ENCODE data around the gene LINS1.
"Not testable (repeated sequence)": the region's sequence is repeated elsewhere in the genome, so short reads cannot be mapped to it uniquely, and the experiment has no call there.

Gene LINS1

GRCh38 chr15:100595964-100596363, 6.0 kb downstream of the LINS1 start:
- TF ChIP-seq CTCF (IDR thresholded peaks at IDR 0.05; ENCODE audit: low read depth, low read length, missing control alignments) = no peak
- no peak overlapping the region for H3K4me3 ChIP-seq (replicated peaks; ENCODE audit: low read depth, low read length)
- no peak for DNase-seq (ENCODE audit: extremely low read depth, low read depth)

- no peak overlapping the region for H3K4me3 ChIP-seq (replicated peaks; ENCODE audit: low read depth, low read length)
- no peak for TF ChIP-seq CTCF (IDR thresholded peaks at IDR 0.05; ENCODE audit: low read depth, low read length, missing control alignments)
- no peak for DNase-seq (ENCODE audit: extremely low read depth, low read depth)
Observed at GRCh38 chr15:100593431-100593830, 8.6 kb downstream of the LINS1 start.

GRCh38 chr15:100592898-100593297, 9.1 kb downstream of the LINS1 start:
- DNase-seq (ENCODE audit: extremely low read depth, low read depth) = no peak
- TF ChIP-seq CTCF (IDR thresholded peaks at IDR 0.05; ENCODE audit: low read depth, low read length, missing control alignments) = no peak
- no peak overlapping the region for H3K4me3 ChIP-seq (replicated peaks; ENCODE audit: low read depth, low read length)

GRCh38 chr15:100591835-100592234, 10.1 kb downstream of the LINS1 start:
- DNase-seq (ENCODE audit: extremely low read depth, low read depth) = no peak
- H3K4me3 ChIP-seq (replicated peaks; ENCODE audit: low read depth, low read length) = no peak overlapping the region
- no peak for TF ChIP-seq CTCF (IDR thresholded peaks at IDR 0.05; ENCODE audit: low read depth, low read length, missing control alignments)

- not testable (repeated sequence) for H3K4me3 ChIP-seq (replicated peaks; ENCODE audit: low read depth, low read length); DNase-seq (ENCODE audit: extremely low read depth, low read depth)
Observed at GRCh38 chr15:100591163-100591562, 10.8 kb downstream of the LINS1 start.

GRCh38 chr15:100588638-100589242, 13.2 kb downstream of the LINS1 start:
- no peak for TF ChIP-seq CTCF (IDR thresholded peaks at IDR 0.05; ENCODE audit: low read depth, low read length, missing control alignments)
- no peak for DNase-seq (ENCODE audit: extremely low read depth, low read depth)
- H3K4me3 ChIP-seq (replicated peaks; ENCODE audit: low read depth, low read length) = no peak overlapping the region

- H3K4me3 ChIP-seq (replicated peaks; ENCODE audit: low read depth, low read length) = no peak overlapping the region
- no peak for DNase-seq (ENCODE audit: extremely low read depth, low read depth)
- TF ChIP-seq CTCF (IDR thresholded peaks at IDR 0.05; ENCODE audit: low read depth, low read length, missing control alignments) = no peak
Observed at GRCh38 chr15:100580414-100580813, 21.6 kb downstream of the LINS1 start.

Data from HFF-Myc (cell line).